ENCODE results near the gene TRAP1.

Gene TRAP1

DNA sequence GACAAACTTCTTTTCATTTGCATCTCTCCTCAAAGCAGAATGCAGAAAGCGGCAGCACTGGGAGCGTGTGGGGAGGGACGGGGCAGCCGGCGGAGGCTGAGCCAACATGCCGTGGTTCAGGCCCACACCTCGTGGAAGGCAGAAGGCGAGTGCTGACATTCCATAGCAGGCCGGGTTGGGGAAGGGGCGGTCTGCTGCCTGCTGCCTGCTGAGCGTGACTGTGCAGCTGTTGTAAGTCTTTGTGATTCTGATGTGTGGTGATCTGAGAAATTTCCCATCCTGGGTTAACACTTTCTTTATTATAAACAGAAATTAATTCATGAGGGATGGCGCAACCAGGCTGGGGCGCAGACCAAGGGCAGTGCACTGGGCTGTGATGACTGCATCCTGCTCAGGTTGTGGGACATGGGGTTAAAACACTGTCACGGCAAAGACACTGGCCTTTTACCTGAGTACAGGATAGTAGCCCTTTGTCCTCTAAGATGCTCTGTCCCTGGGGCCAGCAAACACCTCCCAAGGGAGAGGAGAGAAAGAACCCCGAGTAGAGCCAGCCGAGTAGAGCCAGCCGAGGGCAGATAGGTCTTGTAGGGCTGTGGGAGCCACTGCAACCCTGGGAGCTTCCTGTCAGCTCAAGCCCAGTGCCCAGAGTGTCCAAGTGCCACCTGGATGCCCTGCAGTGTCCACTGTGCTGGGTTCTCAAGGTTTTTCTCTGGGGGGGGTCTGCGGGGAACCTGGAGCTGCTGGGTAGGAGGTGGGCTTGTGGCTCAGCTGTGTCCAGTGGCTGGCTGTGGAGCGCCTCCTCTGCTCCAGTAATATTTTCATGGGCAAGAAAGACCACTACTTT is 71.6 kb downstream of the TRAP1 start:
- Histone ChIP-seq H3K9me3 (ENCODE audit: insufficient read depth, low read length) (no peaks in the 10 kb centered on the region), H3K27me3 (ENCODE audit: insufficient read depth, insufficient read length) (no peaks in the 10 kb centered on the region), H3K4me3 (ENCODE audit: insufficient read length, low read depth) (no peak overlapping the region), H3K36me3 (ENCODE audit: insufficient read depth, insufficient read length, low read length) (peaks cover 36% of the 10 kb centered on the region), H3K4me1 (ENCODE audit: insufficient read depth, insufficient read length) (peaks cover 36% of the 10 kb centered on the region), H3K9ac (ENCODE audit: insufficient read length, low read depth) (peak overlapping the region; percentile 57)
- TF ChIP-seq ZNF274 (IDR thresholded peaks at IDR 0.05; ENCODE audit: low read depth, low read length) (no peak), YY1 (IDR thresholded peaks at IDR 0.05; ENCODE audit: insufficient read depth, insufficient read length) (no peak), SUZ12 (IDR thresholded peaks at IDR 0.05; ENCODE audit: extremely low read depth, insufficient read depth, insufficient read length) (no peak)
- DNase-seq (ENCODE audit: low read depth, low spot score) = peak; percentile 68

DNA sequence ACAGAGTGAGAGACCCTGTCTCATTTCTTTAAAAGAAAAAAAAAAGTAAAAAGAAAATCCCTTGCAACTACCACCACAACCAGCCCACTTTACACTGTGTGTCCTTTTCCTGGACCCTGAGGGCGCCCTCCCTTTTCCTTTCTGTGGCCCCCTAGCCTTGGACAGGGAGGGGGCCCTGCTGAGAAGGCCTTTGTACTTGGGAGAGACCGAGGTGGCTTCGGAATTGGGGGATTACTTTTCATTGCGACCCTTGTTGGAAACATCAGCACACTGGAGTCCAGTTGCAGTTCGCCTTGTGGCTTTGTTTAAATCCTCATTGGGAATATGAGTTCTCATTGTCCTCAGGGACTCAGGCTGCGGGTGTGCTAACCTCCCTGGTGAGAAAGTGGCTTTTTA is 72.2 kb downstream of the TRAP1 start:
- Histone ChIP-seq H3K27me3 (ENCODE audit: insufficient read depth, insufficient read length) (no peaks in the 10 kb centered on the region), H3K4me3 (ENCODE audit: insufficient read length, low read depth) (no peak overlapping the region), H3K36me3 (ENCODE audit: insufficient read depth, insufficient read length, low read length) (peaks cover 36% of the 10 kb centered on the region), H3K9me3 (ENCODE audit: insufficient read depth, low read length) (no peaks in the 10 kb centered on the region), H3K4me1 (ENCODE audit: insufficient read depth, insufficient read length) (peaks cover 38% of the 10 kb centered on the region), H3K9ac (ENCODE audit: insufficient read length, low read depth) (peak overlapping the region; percentile 39)
- TF ChIP-seq ZNF274 (IDR thresholded peaks at IDR 0.05; ENCODE audit: low read depth, low read length) (0 out of 2 replicates have a peak, but pooled peaks have one; percentile 30), YY1 (IDR thresholded peaks at IDR 0.05; ENCODE audit: insufficient read depth, insufficient read length) (no peak), SUZ12 (IDR thresholded peaks at IDR 0.05; ENCODE audit: extremely low read depth, insufficient read depth, insufficient read length) (no peak)
- no peak for DNase-seq (ENCODE audit: low read depth, low spot score)

GRCh38 chr16:3643095-3643730 is 74.1 kb downstream of the TRAP1 start:
- Histone ChIP-seq H3K36me3 (ENCODE audit: insufficient read depth, insufficient read length, low read length) (peaks cover 29% of the 10 kb centered on the region), H3K4me3 (ENCODE audit: insufficient read length, low read depth) (no peak overlapping the region), H3K9ac (ENCODE audit: insufficient read length, low read depth) (no peak overlapping the region), H3K4me1 (ENCODE audit: insufficient read depth, insufficient read length) (peaks cover 43% of the 10 kb centered on the region), H3K9me3 (ENCODE audit: insufficient read depth, low read length) (no peaks in the 10 kb centered on the region), H3K27me3 (ENCODE audit: insufficient read depth, insufficient read length) (no peaks in the 10 kb centered on the region)
- TF ChIP-seq YY1 (IDR thresholded peaks at IDR 0.05; ENCODE audit: insufficient read depth, insufficient read length) (no peak), SUZ12 (IDR thresholded peaks at IDR 0.05; ENCODE audit: extremely low read depth, insufficient read depth, insufficient read length) (no peak), ZNF274 (IDR thresholded peaks at IDR 0.05; ENCODE audit: low read depth, low read length) (no peak)
- DNase-seq (ENCODE audit: low read depth, low spot score) = no peak

DNA sequence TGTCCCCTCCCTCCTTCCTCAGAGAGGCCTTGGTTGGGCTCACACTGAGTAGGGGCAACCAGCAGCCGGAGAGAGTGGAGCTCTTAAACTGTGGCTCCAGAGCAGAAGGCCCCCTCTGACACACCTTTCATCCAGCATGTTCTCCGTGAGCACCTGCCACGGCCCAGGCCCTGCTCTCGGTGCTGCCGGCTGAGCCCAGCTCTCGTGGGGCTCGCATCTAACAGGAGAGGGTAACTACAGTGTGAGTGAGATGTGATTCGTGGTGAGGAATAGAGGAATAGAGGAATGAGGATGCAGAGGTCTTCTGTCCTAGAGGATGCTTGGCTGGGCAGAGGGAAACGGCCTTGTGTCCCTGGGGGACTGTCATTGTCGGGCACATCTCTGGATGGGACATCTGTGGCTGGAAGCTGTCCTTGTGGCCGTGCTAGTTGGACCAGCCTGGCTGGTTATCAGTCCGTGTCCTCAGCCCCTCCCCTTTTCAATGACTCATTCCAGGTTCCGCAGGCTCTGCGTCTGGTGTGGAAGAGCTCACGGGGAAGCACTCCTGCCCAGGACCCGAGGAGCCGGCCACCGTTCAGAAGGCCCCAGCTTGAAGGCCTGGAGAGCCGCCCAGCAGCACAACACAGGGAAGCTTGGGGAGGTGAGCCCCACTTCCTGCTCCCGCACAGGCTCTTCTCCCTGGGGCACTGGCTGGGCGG is 74.8 kb downstream of the TRAP1 start:
- Histone ChIP-seq H3K4me3 (ENCODE audit: insufficient read length, low read depth) (no peak overlapping the region), H3K4me1 (ENCODE audit: insufficient read depth, insufficient read length) (peaks cover 43% of the 10 kb centered on the region), H3K36me3 (ENCODE audit: insufficient read depth, insufficient read length, low read length) (peaks cover 27% of the 10 kb centered on the region), H3K9ac (ENCODE audit: insufficient read length, low read depth) (no peak overlapping the region), H3K27me3 (ENCODE audit: insufficient read depth, insufficient read length) (no peaks in the 10 kb centered on the region), H3K9me3 (ENCODE audit: insufficient read depth, low read length) (no peaks in the 10 kb centered on the region)
- TF ChIP-seq SUZ12 (IDR thresholded peaks at IDR 0.05; ENCODE audit: extremely low read depth, insufficient read depth, insufficient read length) (no peak), YY1 (IDR thresholded peaks at IDR 0.05; ENCODE audit: insufficient read depth, insufficient read length) (no peak), ZNF274 (IDR thresholded peaks at IDR 0.05; ENCODE audit: low read depth, low read length) (no peak)
- DNase-seq (ENCODE audit: low read depth, low spot score) = no peak

- DNase-seq (ENCODE audit: low read depth, low spot score) = no peak
Observed at GRCh38 chr16:3641801-3642396, 75.4 kb downstream of the TRAP1 start.

GRCh38 chr16:3640632-3641501 is 76.5 kb downstream of the TRAP1 start:
- peaks cover 32% of the 10 kb centered on the region for H3K4me1 ChIP-seq (ENCODE audit: insufficient read depth, insufficient read length)
- H3K36me3 ChIP-seq (ENCODE audit: insufficient read depth, insufficient read length, low read length) = peaks cover 27% of the 10 kb centered on the region
- no peaks in the 10 kb centered on the region for H3K27me3 ChIP-seq (ENCODE audit: insufficient read depth, insufficient read length)
- no peak for TF ChIP-seq YY1 (IDR thresholded peaks at IDR 0.05; ENCODE audit: insufficient read depth, insufficient read length)
- TF ChIP-seq ZNF274 (IDR thresholded peaks at IDR 0.05; ENCODE audit: low read depth, low read length) = no peak
- TF ChIP-seq SUZ12 (IDR thresholded peaks at IDR 0.05; ENCODE audit: extremely low read depth, insufficient read depth, insufficient read length) = no peak
- H3K9ac ChIP-seq (ENCODE audit: insufficient read length, low read depth) = peak overlapping the region; percentile 34
- DNase-seq (ENCODE audit: low read depth, low spot score) = no peak
- no peak overlapping the region for H3K4me3 ChIP-seq (ENCODE audit: insufficient read length, low read depth)
- no peaks in the 10 kb centered on the region for H3K9me3 ChIP-seq (ENCODE audit: insufficient read depth, low read length)

More at GRCh38 chr16:3641801-3642396, 75.4 kb downstream of the TRAP1 start:
- H3K4me1 ChIP-seq (ENCODE audit: insufficient read depth, insufficient read length) = peaks cover 42% of the 10 kb centered on the region
- H3K36me3 ChIP-seq (ENCODE audit: insufficient read depth, insufficient read length, low read length) = peaks cover 27% of the 10 kb centered on the region
- no peak overlapping the region for H3K4me3 ChIP-seq (ENCODE audit: insufficient read length, low read depth)
- H3K9me3 ChIP-seq (ENCODE audit: insufficient read depth, low read length) = no peaks in the 10 kb centered on the region
- no peak for TF ChIP-seq SUZ12 (IDR thresholded peaks at IDR 0.05; ENCODE audit: extremely low read depth, insufficient read depth, insufficient read length)
- TF ChIP-seq YY1 (IDR thresholded peaks at IDR 0.05; ENCODE audit: insufficient read depth, insufficient read length) = no peak
- H3K9ac ChIP-seq (ENCODE audit: insufficient read length, low read depth) = no peak overlapping the region
- no peaks in the 10 kb centered on the region for H3K27me3 ChIP-seq (ENCODE audit: insufficient read depth, insufficient read length)
